ENCODE measurements around the gene AKAP13. TPM values are rescaled to one million over a fixed set of nuclear protein-coding genes. Genes with fewer than 3 reads are reported as not detected.

Gene AKAP13
- total RNA-seq, 4 donors from 2014 or later, result 131 to 265 (median 224) TPM

DNA sequence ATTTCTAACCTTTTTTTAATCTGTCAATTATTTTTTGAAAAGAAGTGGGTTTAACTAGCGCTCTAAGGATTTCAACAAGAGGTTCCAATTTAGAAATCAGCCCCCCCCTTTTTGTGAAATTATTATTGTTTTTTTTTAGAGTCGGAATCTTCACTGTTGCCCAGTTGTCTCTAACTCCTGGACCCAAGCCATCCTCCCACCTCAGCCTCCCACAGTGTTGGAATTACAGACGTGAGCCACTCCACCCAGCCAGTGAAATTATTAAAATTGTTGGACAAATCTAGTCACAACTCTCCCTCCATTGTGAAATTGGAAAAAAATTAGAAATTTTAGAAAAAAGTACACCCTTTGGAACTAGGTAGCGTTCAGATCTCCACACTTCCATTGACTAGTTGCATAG is 2.5 kb downstream of the AKAP13 start:
- TF ChIP-seq, protein P1, sequence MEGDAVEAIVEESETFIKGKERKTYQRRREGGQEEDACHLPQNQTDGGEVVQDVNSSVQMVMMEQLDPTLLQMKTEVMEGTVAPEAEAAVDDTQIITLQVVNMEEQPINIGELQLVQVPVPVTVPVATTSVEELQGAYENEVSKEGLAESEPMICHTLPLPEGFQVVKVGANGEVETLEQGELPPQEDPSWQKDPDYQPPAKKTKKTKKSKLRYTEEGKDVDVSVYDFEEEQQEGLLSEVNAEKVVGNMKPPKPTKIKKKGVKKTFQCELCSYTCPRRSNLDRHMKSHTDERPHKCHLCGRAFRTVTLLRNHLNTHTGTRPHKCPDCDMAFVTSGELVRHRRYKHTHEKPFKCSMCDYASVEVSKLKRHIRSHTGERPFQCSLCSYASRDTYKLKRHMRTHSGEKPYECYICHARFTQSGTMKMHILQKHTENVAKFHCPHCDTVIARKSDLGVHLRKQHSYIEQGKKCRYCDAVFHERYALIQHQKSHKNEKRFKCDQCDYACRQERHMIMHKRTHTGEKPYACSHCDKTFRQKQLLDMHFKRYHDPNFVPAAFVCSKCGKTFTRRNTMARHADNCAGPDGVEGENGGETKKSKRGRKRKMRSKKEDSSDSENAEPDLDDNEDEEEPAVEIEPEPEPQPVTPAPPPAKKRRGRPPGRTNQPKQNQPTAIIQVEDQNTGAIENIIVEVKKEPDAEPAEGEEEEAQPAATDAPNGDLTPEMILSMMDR (IDR thresholded peaks at IDR 0.05; ENCODE audit: low read depth), result no peak

DNA sequence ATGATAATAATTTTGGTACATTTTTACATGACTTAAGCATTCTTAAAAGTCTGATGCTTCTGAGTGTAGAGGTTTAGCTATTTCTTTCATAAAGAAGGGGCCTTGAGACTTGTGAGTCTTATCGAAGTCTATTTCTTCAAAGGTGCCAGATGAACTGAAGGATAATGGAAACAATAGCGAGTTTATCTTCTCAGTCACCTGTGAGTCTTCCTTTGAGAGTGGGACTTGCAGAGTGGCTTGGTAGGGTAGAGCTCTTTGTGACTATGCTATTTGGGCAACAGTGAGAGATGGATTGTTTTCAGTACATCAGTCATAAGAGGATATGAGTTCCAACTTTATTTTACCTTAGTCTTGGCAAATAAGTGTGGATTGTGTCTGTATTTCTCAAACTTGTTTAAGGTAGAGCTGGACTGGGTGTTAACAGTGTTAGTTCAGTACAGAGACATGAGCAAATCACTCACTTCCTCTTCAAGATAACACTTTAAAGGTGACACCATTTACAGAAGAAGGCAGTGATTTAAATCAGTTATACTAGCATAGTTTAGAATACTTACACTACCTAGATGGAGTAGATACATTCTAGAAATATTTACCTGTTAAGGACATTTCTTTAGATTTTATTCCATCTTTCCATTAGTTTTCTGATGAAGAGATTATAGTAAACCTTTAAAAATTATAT is 3.2 kb downstream of the AKAP13 start:
- TF ChIP-seq, protein P1 (IDR thresholded peaks at IDR 0.05; ENCODE audit: low read depth), result no peak

DNA sequence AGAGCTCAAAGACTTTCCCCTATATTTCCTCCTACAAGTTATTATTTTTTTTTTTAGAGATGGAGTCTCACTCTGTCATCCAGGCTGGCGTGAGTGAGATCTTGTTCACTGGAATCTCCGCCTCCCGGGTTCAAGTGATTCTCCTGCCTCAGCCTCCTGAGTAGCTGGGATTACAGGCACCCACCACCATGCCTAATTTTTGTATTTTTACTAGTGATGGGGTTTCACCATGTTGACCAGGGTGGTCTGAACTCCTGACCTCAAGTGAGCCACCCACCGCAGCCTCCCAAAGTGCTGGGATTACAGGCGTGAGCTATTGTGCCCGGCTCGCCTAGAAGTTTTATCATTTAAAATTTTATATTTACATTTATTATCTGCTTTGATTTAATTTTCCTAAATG is 5.9 kb downstream of the AKAP13 start:
- TF ChIP-seq, protein P1 (IDR thresholded peaks at IDR 0.05; ENCODE audit: low read depth), result no peak

DNA sequence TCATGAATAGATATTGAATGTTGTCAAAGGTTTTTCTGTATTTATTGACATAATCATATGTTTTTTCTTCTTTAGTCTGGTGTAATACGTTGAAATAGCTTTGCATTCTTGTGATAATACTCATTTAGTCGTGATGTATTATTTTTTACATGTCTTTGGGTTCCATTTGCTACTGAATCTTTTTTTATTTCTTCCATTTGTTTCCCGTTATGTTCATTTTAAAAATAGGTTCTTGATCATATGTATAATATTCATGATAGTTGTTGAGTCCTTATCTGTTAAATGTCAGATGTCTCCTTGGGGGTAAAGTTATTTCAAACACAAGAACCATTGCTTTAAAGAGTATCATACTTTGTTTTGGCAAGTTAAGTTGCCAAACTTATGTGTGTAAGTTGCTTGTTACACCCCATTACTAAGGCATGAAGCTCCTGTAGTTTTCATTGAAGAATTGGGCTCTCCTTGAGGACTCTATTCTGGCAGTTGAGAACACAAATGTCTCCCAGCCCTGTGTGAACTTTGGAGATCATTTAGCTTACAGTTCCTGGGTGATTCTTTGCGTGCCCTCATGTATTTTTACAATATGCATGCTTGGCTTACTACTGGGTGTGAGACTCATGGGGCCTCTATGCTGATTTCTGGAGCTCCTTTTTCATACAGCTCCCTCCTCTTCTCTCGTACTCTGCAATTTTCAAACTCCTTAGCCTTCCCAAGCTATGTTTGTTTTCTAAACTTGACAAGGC is 8.3 kb downstream of the AKAP13 start:
- TF ChIP-seq, protein P1 (IDR thresholded peaks at IDR 0.05; ENCODE audit: low read depth), result no peak

DNA sequence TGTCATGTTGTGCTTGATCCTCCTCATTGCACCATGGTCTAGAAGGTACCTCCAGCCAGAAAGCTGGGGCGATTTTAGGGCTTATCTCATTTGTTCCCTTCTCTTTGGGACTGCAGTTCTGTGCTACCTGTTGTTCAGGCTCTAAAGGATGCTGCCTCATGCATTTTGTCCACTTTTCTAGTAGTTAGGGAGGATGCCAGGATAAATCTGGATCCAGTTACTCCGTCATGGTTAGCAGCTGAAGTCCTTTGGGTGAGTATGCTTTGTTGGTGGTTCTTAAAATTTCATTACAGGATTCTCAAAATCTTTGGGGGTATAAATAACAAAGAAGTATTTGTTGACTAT is 8.9 kb downstream of the AKAP13 start:
- TF ChIP-seq, protein P1 (IDR thresholded peaks at IDR 0.05; ENCODE audit: low read depth), result no peak

DNA sequence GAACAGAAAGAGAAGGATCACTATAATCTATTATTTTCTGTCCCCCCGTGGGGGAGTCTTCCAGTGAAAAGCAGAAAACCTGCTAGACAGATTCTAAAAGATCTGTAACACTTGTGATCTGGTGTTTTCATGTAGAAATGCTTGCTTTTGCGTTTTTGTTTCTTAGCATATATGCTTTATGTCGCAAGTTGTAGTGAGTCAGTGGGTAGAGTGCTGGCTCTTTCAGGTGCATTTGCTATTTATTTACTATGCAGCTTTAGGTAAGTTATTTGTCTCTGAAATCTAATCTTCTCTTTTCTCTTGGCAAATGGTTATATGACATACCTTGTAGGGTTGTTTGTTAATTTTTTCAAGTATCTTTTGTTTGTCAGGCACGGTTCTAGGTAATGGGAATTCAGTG is 9.4 kb downstream of the AKAP13 start:
- TF ChIP-seq, protein P1 (IDR thresholded peaks at IDR 0.05; ENCODE audit: low read depth), result no peak

DNA sequence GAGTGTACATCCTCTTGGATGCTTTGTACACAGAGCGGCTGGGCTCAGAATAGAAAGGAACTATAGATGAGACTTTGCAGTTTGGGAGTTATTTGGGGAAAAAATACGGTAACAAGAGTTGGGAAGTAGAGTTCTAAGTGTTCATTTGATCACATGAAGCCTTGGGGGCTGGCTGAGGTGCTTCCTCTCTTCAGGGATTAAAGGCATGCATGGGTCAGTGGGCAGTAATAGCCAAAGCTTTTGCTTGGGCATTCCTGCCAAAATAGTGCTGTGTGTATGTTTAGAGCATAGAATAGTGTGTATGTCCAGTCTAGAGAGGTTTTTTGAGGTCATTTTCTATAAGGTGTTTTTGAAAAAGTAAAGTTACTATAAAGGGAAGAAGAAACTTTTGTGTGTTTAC is 12.8 kb downstream of the AKAP13 start:
- TF ChIP-seq, protein P1 (IDR thresholded peaks at IDR 0.05; ENCODE audit: low read depth), result no peak
